ENCODE results near the gene NDUFB5.

Gene NDUFB5

GRCh38 chr3:179603321-179603720 is 1.3 kb upstream of the NDUFB5 start:
- TF ChIP-seq, protein P1, sequence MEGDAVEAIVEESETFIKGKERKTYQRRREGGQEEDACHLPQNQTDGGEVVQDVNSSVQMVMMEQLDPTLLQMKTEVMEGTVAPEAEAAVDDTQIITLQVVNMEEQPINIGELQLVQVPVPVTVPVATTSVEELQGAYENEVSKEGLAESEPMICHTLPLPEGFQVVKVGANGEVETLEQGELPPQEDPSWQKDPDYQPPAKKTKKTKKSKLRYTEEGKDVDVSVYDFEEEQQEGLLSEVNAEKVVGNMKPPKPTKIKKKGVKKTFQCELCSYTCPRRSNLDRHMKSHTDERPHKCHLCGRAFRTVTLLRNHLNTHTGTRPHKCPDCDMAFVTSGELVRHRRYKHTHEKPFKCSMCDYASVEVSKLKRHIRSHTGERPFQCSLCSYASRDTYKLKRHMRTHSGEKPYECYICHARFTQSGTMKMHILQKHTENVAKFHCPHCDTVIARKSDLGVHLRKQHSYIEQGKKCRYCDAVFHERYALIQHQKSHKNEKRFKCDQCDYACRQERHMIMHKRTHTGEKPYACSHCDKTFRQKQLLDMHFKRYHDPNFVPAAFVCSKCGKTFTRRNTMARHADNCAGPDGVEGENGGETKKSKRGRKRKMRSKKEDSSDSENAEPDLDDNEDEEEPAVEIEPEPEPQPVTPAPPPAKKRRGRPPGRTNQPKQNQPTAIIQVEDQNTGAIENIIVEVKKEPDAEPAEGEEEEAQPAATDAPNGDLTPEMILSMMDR (IDR thresholded peaks at IDR 0.05; ENCODE audit: low read depth, low read length): no peak
- TF ChIP-seq EZH2phosphoT487 (IDR thresholded peaks at IDR 0.05; ENCODE audit: low read depth): no peak
- Histone ChIP-seq H3K9me3 (ENCODE audit: insufficient read depth, low read length) (no peaks in the 10 kb centered on the region), H3K9ac (ENCODE audit: low read length) (no peak overlapping the region), H3K79me2 (ENCODE audit: low read length) (peaks cover 44% of the 10 kb centered on the region), H3K36me3 (replicated peaks; ENCODE audit: low read depth, low read length) (peaks cover 10% of the 10 kb centered on the region), H4K20me1 (ENCODE audit: insufficient read depth, low read length) (no peaks in the 10 kb centered on the region), H3K4me3 (ENCODE audit: low read length) (peak overlapping the region; percentile 86), H3K4me2 (ENCODE audit: low read length) (peak overlapping the region; percentile 67), H3K27ac (ENCODE audit: low read length) (no peak overlapping the region), H2AFZ (ENCODE audit: low read depth, low read length) (no peak overlapping the region), H3K27me3 (ENCODE audit: low read depth, low read length) (no peaks in the 10 kb centered on the region), H3K4me1 (ENCODE audit: low read length) (peaks cover 26% of the 10 kb centered on the region)

DNA sequence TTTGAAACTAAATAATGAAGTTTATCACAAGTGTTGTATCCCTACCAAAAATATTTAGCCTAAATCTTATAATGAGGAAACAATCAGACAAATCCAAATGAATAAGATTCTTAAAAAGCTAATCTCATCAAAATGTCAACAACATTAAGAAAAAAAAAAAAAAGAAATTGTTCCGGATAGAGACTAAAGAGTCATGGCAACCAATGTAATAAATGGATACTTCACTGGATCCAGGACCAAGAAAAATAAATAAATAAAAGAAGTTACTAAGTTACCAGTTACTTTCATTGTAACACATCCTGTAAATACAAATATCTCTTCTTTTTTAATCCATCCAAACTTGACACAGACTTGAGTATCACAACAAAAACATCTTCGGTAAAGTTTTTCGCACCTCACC is 763 bp upstream of the NDUFB5 start:
- Histone ChIP-seq H2AFZ (ENCODE audit: low read depth, low read length) (peak overlapping the region; percentile 93; the same call in 1 of the 2 replicates), H3K4me2 (ENCODE audit: low read length) (peak overlapping the region; percentile 67), H3K4me1 (ENCODE audit: low read length) (peaks cover 31% of the 10 kb centered on the region), H3K9me3 (ENCODE audit: insufficient read depth, low read length) (no peaks in the 10 kb centered on the region), H3K4me3 (ENCODE audit: low read length) (peak overlapping the region; percentile 86), H3K9ac (ENCODE audit: low read length) (peak overlapping the region; percentile 80), H3K27me3 (ENCODE audit: low read depth, low read length) (no peaks in the 10 kb centered on the region), H3K27ac (ENCODE audit: low read length) (peak overlapping the region; percentile 48), H4K20me1 (ENCODE audit: insufficient read depth, low read length) (no peaks in the 10 kb centered on the region), H3K36me3 (replicated peaks; ENCODE audit: low read depth, low read length) (peaks cover 10% of the 10 kb centered on the region), H3K79me2 (ENCODE audit: low read length) (peaks cover 44% of the 10 kb centered on the region)
- TF ChIP-seq EZH2phosphoT487 (IDR thresholded peaks at IDR 0.05; ENCODE audit: low read depth): no peak
- TF ChIP-seq, protein P1 (IDR thresholded peaks at IDR 0.05; ENCODE audit: low read depth, low read length): no peak

GRCh38 chr3:179606534-179607085 is 2.0 kb downstream of the NDUFB5 start:
- Histone ChIP-seq H4K20me1 (ENCODE audit: insufficient read depth, low read length) (no peaks in the 10 kb centered on the region), H3K27me3 (ENCODE audit: low read depth, low read length) (no peaks in the 10 kb centered on the region), H3K79me2 (ENCODE audit: low read length) (peaks cover 65% of the 10 kb centered on the region), H3K4me2 (ENCODE audit: low read length) (peak overlapping the region; percentile 90), H3K27ac (ENCODE audit: low read length) (peak overlapping the region; percentile 68), H2AFZ (ENCODE audit: low read depth, low read length) (no peak overlapping the region), H3K4me3 (ENCODE audit: low read length) (peak overlapping the region; percentile 86), H3K4me1 (ENCODE audit: low read length) (peaks cover 39% of the 10 kb centered on the region), H3K9me3 (ENCODE audit: insufficient read depth, low read length) (no peaks in the 10 kb centered on the region), H3K9ac (ENCODE audit: low read length) (no peak overlapping the region), H3K36me3 (replicated peaks; ENCODE audit: low read depth, low read length) (peaks cover under 1% of the 10 kb centered on the region)
- TF ChIP-seq, protein P1 (IDR thresholded peaks at IDR 0.05; ENCODE audit: low read depth, low read length): no peak
- TF ChIP-seq EZH2phosphoT487 (IDR thresholded peaks at IDR 0.05; ENCODE audit: low read depth): no peak

- TF ChIP-seq, protein P1 (IDR thresholded peaks at IDR 0.05; ENCODE audit: low read depth, low read length): no peak
- H3K4me2 ChIP-seq (ENCODE audit: low read length): peak overlapping the region; percentile 85
- H2AFZ ChIP-seq (ENCODE audit: low read depth, low read length): no peak overlapping the region
- H3K36me3 ChIP-seq (replicated peaks; ENCODE audit: low read depth, low read length): no peaks in the 10 kb centered on the region
- peaks cover 54% of the 10 kb centered on the region for H3K79me2 ChIP-seq (ENCODE audit: low read length)
- no peaks in the 10 kb centered on the region for H3K9me3 ChIP-seq (ENCODE audit: insufficient read depth, low read length)
- peaks cover 42% of the 10 kb centered on the region for H3K4me1 ChIP-seq (ENCODE audit: low read length)
- no peaks in the 10 kb centered on the region for H3K27me3 ChIP-seq (ENCODE audit: low read depth, low read length)
- H3K27ac ChIP-seq (ENCODE audit: low read length): peak overlapping the region; percentile 84
- H4K20me1 ChIP-seq (ENCODE audit: insufficient read depth, low read length): no peaks in the 10 kb centered on the region
- peak overlapping the region; percentile 53 for H3K9ac ChIP-seq (ENCODE audit: low read length)
- H3K4me3 ChIP-seq (ENCODE audit: low read length): peak overlapping the region; percentile 67
These were observed 4.5 kb downstream of the NDUFB5 start for GRCh38 chr3:179608931-179609720.
